ENCODE data around the gene LRRC43. TPM values are rescaled to one million over a fixed set of nuclear protein-coding genes. Genes with fewer than 3 reads are reported as not detected.

The LRRC43 gene
- total RNA-seq, 2 experiments from 2014 or later, result not detected

DNA sequence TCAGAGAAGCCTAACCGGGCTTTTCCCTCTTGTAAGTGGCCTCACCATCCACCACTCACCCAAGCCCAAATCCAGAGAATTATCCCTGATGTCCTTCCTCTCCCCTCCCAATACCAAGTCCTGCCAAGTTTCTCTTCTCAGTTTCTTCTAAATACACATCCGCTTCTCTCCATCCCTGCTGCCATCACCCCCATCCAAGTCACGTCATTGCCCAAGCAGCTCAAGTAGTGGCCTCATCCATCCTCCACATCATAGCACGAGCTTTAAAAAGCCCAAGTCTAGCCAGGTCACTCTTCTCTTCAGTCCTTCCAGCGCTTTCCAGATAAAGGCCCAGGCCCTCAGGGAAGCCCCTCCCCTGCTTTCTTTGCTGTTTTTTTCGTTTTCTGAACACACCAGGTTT is 34.3 kb upstream of the LRRC43 start:
- ChIA-PET CTCF (no interaction called here), POLR2A (no interaction called here)

DNA sequence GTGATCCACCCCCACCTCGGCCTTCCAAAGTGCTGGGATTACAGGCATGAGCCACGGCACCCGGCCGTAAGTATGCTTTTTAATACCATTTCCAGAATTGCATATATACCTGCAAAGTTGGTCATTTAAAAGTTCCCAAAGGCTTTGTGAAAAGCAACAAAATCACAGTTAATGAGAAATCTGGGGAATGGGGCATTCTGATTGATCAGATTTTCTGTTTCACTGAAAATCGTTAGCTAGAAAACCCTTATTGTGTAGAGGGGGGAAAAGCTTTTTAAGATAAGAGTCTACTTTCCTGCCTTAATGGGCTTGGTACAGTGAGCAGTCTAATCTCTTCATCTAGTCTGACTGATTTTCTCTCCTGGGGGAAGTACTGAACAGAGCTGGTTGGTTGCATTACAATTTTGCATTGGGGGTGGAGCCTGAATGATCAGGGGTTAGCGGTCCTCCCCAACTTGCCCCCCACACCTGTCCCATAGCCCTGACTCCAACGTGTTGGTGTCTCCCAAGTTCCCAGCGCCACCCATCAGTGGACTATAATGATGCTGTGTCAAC is 32.7 kb upstream of the LRRC43 start:
- H3K36me3 ChIP-seq (ENCODE audit: insufficient read depth, low read length), result no peaks in the 10 kb centered on the region
- no peak for DNase-seq
- H3K4me3 ChIP-seq (ENCODE audit: low read length), result no peak overlapping the region
- Mint-ChIP-seq H3K4me1 (ENCODE audit: low read depth) (no peaks in the 10 kb centered on the region), H3K27me3 (no peaks in the 10 kb centered on the region), H3K36me3 (ENCODE audit: low read depth) (no peaks in the 10 kb centered on the region), H3K9me3 (no peaks in the 10 kb centered on the region), H3K27ac (no peak overlapping the region), H3K4me3 (no peak overlapping the region)
- no peak overlapping the region for H3K27ac ChIP-seq (ENCODE audit: low read depth in 1 of 2, low read length in 2 of 2)
- POLR2A ChIA-PET, result no interaction called here
- no peaks in the 10 kb centered on the region for H3K27me3 ChIP-seq (ENCODE audit: control insufficient read depth in 1 of 2, insufficient read depth in 2 of 2, low read length in 2 of 2)
- intact Hi-C loops (cut with DNase I, micrococcal nuclease), result no loop called here
- ATAC-seq (ENCODE audit: poor library complexity), result no peak
- no peaks in the 10 kb centered on the region for H3K9me3 ChIP-seq (ENCODE audit: control insufficient read depth in 1 of 2, insufficient read depth in 1 of 2, low read length in 2 of 2)
- CTCF ChIA-PET, result no interaction called here
- no peaks in the 10 kb centered on the region for H3K4me1 ChIP-seq (ENCODE audit: insufficient read depth, low read length)
- TF ChIP-seq, protein P1, sequence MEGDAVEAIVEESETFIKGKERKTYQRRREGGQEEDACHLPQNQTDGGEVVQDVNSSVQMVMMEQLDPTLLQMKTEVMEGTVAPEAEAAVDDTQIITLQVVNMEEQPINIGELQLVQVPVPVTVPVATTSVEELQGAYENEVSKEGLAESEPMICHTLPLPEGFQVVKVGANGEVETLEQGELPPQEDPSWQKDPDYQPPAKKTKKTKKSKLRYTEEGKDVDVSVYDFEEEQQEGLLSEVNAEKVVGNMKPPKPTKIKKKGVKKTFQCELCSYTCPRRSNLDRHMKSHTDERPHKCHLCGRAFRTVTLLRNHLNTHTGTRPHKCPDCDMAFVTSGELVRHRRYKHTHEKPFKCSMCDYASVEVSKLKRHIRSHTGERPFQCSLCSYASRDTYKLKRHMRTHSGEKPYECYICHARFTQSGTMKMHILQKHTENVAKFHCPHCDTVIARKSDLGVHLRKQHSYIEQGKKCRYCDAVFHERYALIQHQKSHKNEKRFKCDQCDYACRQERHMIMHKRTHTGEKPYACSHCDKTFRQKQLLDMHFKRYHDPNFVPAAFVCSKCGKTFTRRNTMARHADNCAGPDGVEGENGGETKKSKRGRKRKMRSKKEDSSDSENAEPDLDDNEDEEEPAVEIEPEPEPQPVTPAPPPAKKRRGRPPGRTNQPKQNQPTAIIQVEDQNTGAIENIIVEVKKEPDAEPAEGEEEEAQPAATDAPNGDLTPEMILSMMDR (IDR thresholded peaks at IDR 0.05), result no peak

More for the DNA sequence above, 34.3 kb upstream of the LRRC43 start:
- Mint-ChIP-seq H3K27ac (peak overlapping the region; percentile 36), H3K4me1 (ENCODE audit: low read depth) (peaks cover 3% of the 10 kb centered on the region), H3K36me3 (ENCODE audit: low read depth) (peaks cover 5% of the 10 kb centered on the region), H3K4me3 (no peak overlapping the region), H3K27me3 (no peaks in the 10 kb centered on the region), H3K9me3 (no peaks in the 10 kb centered on the region)
- H3K27ac ChIP-seq (ENCODE audit: low read depth in 1 of 2, low read length in 2 of 2), result no peak overlapping the region
- H3K9me3 ChIP-seq (ENCODE audit: control insufficient read depth in 1 of 2, insufficient read depth in 1 of 2, low read length in 2 of 2), result no peaks in the 10 kb centered on the region
- intact Hi-C loops (cut with DNase I, micrococcal nuclease), result no loop called here
- H3K27me3 ChIP-seq (ENCODE audit: control insufficient read depth in 1 of 2, insufficient read depth in 2 of 2, low read length in 2 of 2), result no peaks in the 10 kb centered on the region
- H3K36me3 ChIP-seq (ENCODE audit: insufficient read depth, low read length), result no peaks in the 10 kb centered on the region
- DNase-seq (no peak), ATAC-seq (ENCODE audit: poor library complexity) (no peak)
- no peaks in the 10 kb centered on the region for H3K4me1 ChIP-seq (ENCODE audit: insufficient read depth, low read length)
- TF ChIP-seq, protein P1 (IDR thresholded peaks at IDR 0.05), result no peak
- H3K4me3 ChIP-seq (ENCODE audit: low read length), result no peak overlapping the region

- Histone ChIP-seq H3K27me3 (ENCODE audit: control insufficient read depth in 1 of 2, insufficient read depth in 2 of 2, low read length in 2 of 2) (no peaks in the 10 kb centered on the region), H3K4me1 (ENCODE audit: insufficient read depth, low read length) (no peaks in the 10 kb centered on the region), H3K36me3 (ENCODE audit: insufficient read depth, low read length) (no peaks in the 10 kb centered on the region), H3K9me3 (ENCODE audit: control insufficient read depth in 1 of 2, insufficient read depth in 1 of 2, low read length in 2 of 2) (no peaks in the 10 kb centered on the region), H3K4me3 (ENCODE audit: low read length) (no peak overlapping the region), H3K27ac (ENCODE audit: low read depth in 1 of 2, low read length in 2 of 2) (no peak overlapping the region)
- H3K4me1 Mint-ChIP-seq (ENCODE audit: low read depth), result no peaks in the 10 kb centered on the region
- ChIA-PET CTCF (no interaction called here), POLR2A (no interaction called here)
- H3K27ac Mint-ChIP-seq, result no peak overlapping the region
- TF ChIP-seq, protein P1 (IDR thresholded peaks at IDR 0.05), result no peak
- H3K4me3 Mint-ChIP-seq, result no peak overlapping the region
- no peaks in the 10 kb centered on the region for H3K36me3 Mint-ChIP-seq (ENCODE audit: low read depth)
- ATAC-seq (ENCODE audit: poor library complexity), result no peak
- DNase-seq, result no peak
- intact Hi-C loops (cut with DNase I, micrococcal nuclease), result no loop called here
- H3K9me3 Mint-ChIP-seq, result no peaks in the 10 kb centered on the region
- H3K27me3 Mint-ChIP-seq, result no peaks in the 10 kb centered on the region
Observed at GRCh38 chr12:122152754-122153153, 30.2 kb upstream of the LRRC43 start.

Data from CD4-positive, alpha-beta T cell (primary cell).